Nephron (organoid): Measurements from ENCODE around the gene SLCO1B1.
"Not testable (repeated sequence)": the region's sequence is repeated elsewhere in the genome, so short reads cannot be mapped to it uniquely, and the experiment has no call there.

ENCODE experiments used
- H3K27ac Mint-ChIP-seq, 3 experiments: 2 replicates each; pipeline ENCODE4 v1.8.0; 2020; ENCODE audit warnings: mixed read lengths in 3 of 3, mild to moderate bottlenecking in 2 of 3, moderate library complexity in 1 of 3
- H3K27me3 Mint-ChIP-seq: 2 replicates; pipeline ENCODE4 v1.8.0; 2021; ENCODE audit warnings: low read depth, mild to moderate bottlenecking, moderate library complexity, mixed read lengths
- H3K36me3 Mint-ChIP-seq: 2 replicates; pipeline ENCODE4 v1.8.0; 2020; ENCODE audit warnings: low read depth, mixed read lengths
- H3K4me1 Mint-ChIP-seq: 2 replicates; pipeline ENCODE4 v1.8.0; 2020; ENCODE audit warnings: mixed read lengths
- H3K4me3 Mint-ChIP-seq, 3 experiments: 2 replicates each; pipeline ENCODE4 v1.8.0; 2020; ENCODE audit warnings: mild to moderate bottlenecking in 3 of 3, mixed read lengths in 3 of 3, moderate library complexity in 2 of 3
- H3K9me3 Mint-ChIP-seq: 2 replicates; pipeline ENCODE4 v1.8.0; 2020; ENCODE audit warnings: mixed read lengths
- TF ChIP-seq, protein P1 (sequence below), 3 experiments: fragments of 200-600 bp; sonication (generic); IDR thresholded peaks; one replicate each; pipeline ENCODE4 v1.5.0; 2021; ENCODE audit warnings: antibody characterized with exemption in 3 of 3; ENCODE audit not compliant: unreplicated experiment in 3 of 3

SLCO1B1 gene

DNA sequence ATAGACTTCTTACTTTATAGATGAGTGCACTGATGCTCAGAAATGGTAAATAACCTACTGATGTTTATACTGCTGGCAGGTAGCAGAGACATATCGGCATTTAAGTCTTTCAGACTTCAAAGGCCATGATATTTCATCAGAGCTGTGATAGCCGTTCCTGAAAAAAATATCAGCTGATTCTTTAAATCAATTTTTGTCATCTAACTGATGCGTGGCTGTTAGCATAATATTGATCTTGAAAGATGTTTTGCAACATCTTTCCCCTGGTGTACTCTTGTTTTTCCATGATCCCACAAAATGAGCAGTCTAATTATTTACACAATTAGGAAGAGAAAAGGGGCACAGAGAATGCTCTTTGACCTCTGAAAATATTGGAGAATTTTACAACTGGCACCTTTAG is 1.6 kb upstream of the SLCO1B1 start:
- TF ChIP-seq, protein P1, sequence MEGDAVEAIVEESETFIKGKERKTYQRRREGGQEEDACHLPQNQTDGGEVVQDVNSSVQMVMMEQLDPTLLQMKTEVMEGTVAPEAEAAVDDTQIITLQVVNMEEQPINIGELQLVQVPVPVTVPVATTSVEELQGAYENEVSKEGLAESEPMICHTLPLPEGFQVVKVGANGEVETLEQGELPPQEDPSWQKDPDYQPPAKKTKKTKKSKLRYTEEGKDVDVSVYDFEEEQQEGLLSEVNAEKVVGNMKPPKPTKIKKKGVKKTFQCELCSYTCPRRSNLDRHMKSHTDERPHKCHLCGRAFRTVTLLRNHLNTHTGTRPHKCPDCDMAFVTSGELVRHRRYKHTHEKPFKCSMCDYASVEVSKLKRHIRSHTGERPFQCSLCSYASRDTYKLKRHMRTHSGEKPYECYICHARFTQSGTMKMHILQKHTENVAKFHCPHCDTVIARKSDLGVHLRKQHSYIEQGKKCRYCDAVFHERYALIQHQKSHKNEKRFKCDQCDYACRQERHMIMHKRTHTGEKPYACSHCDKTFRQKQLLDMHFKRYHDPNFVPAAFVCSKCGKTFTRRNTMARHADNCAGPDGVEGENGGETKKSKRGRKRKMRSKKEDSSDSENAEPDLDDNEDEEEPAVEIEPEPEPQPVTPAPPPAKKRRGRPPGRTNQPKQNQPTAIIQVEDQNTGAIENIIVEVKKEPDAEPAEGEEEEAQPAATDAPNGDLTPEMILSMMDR (IDR thresholded peaks at IDR 0.05; ENCODE audit: unreplicated experiment in 3 of 3), result no peak
- no peaks in the 10 kb centered on the region for H3K4me1 Mint-ChIP-seq
- no peaks in the 10 kb centered on the region for H3K27me3 Mint-ChIP-seq
- H3K27ac Mint-ChIP-seq, result no peak overlapping the region
- H3K36me3 Mint-ChIP-seq, result no peaks in the 10 kb centered on the region
- H3K9me3 Mint-ChIP-seq, result peaks cover 4% of the 10 kb centered on the region
- H3K4me3 Mint-ChIP-seq, result no peak overlapping the region

- no peaks in the 10 kb centered on the region for H3K27me3 Mint-ChIP-seq
- H3K36me3 Mint-ChIP-seq, result no peaks in the 10 kb centered on the region
- peaks cover 4% of the 10 kb centered on the region for H3K9me3 Mint-ChIP-seq
- no peak overlapping the region for H3K4me3 Mint-ChIP-seq
- H3K4me1 Mint-ChIP-seq, result no peaks in the 10 kb centered on the region
- no peak overlapping the region for H3K27ac Mint-ChIP-seq
- TF ChIP-seq, protein P1 (IDR thresholded peaks at IDR 0.05; ENCODE audit: unreplicated experiment in 3 of 3), result no peak
Measured at GRCh38 chr12:21129906-21130305, 1.1 kb upstream of the SLCO1B1 start.

DNA sequence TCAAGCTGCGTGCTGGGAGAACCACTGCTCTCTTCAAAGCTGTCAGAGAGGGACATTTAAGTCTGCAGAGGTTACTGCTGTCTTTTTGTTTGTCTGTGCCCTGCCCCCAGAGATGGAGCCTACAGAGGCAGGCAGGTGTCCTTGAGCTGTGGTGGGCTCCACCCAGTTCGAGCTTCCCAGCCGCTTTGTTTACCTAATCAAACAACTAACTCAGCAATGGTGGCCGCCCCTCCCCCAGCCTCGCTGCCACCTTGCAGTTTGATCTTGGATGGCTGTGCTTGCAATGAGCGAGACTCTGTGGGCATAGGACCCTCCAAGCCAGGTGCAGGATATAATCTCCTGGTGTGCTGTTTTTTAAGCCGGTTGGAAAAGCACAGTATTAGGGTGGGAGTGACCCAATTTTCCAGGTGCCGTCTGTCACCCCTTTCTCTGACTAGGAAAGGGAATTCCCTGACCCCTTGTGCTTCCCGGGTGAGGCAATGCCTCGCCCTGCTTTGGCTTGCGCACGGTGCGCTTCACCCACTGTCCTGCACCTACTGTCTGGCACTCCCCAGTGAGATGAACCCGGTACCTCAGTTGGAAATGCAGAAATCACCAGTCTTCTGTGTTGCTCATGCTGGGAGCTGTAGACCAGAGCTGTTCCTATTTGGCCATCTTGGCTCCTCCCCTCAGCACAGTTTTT is 6.5 kb downstream of the SLCO1B1 start:
- not testable (repeated sequence) for H3K4me1 Mint-ChIP-seq

DNA sequence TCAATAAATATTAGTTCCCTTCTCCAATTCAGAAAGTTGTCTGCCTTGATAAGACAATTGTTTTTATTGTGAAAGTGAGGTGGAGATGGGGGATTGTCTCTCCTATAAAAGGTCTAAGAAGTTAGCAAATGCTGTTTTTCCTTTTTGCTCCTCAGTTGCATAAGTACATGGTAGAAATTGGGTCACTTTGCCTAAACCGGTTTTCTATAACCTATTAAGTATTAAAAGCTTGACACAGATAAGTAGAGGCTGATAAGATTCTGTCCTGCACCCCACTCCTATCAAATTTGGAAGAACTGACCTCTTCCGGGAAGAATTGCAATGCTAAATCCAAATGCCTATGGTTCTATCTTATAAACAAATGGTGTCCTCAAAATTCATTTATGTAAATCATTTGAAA is 7.0 kb downstream of the SLCO1B1 start:
- H3K4me3 Mint-ChIP-seq, result no peak overlapping the region
- peaks cover 7% of the 10 kb centered on the region for H3K9me3 Mint-ChIP-seq
- no peaks in the 10 kb centered on the region for H3K27me3 Mint-ChIP-seq
- TF ChIP-seq, protein P1 (IDR thresholded peaks at IDR 0.05; ENCODE audit: unreplicated experiment in 3 of 3), result no peak
- H3K4me1 Mint-ChIP-seq, result no peaks in the 10 kb centered on the region
- no peak overlapping the region for H3K27ac Mint-ChIP-seq
- H3K36me3 Mint-ChIP-seq, result no peaks in the 10 kb centered on the region

More for the DNA sequence above, 6.5 kb downstream of the SLCO1B1 start:
- not testable (repeated sequence) for H3K27me3 Mint-ChIP-seq, H3K36me3 Mint-ChIP-seq, H3K4me3 Mint-ChIP-seq, H3K27ac Mint-ChIP-seq, H3K9me3 Mint-ChIP-seq

GRCh38 chr12:21144309-21144708 is 13.3 kb downstream of the SLCO1B1 start:
- Mint-ChIP-seq H3K27me3 (no peaks in the 10 kb centered on the region), H3K4me3 (no peak overlapping the region), H3K4me1 (no peaks in the 10 kb centered on the region), H3K27ac (no peak overlapping the region), H3K36me3 (no peaks in the 10 kb centered on the region), H3K9me3 (no peaks in the 10 kb centered on the region)
- TF ChIP-seq, protein P1 (IDR thresholded peaks at IDR 0.05; ENCODE audit: unreplicated experiment in 3 of 3), result no peak

DNA sequence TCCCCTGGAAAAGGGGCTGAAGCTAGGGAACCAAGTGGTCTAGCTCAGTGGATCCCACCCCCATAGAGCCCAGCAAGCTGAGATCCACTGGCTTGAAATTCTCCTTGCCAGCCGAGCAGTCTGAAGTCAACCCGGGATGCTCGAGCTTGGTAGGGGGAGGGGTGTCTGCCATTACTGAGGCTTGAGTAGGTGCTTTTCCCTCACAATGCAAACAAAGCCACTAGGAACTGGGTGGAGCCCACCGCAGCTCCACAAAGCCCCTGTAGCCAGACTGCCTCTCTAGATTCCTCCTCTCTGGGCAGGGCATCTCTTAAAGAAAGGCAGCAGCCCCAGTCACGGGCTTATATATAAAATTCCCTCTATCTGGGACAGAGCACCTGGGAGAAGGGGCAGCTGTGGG is 18.9 kb downstream of the SLCO1B1 start:
- not testable (repeated sequence) for H3K27me3 Mint-ChIP-seq, H3K4me3 Mint-ChIP-seq, H3K9me3 Mint-ChIP-seq, H3K36me3 Mint-ChIP-seq, H3K4me1 Mint-ChIP-seq, H3K27ac Mint-ChIP-seq

GRCh38 chr12:21151184-21151583 is 20.2 kb downstream of the SLCO1B1 start:
- no peaks in the 10 kb centered on the region for H3K27me3 Mint-ChIP-seq
- H3K9me3 Mint-ChIP-seq, result no peaks in the 10 kb centered on the region
- no peaks in the 10 kb centered on the region for H3K4me1 Mint-ChIP-seq
- H3K36me3 Mint-ChIP-seq, result no peaks in the 10 kb centered on the region
- TF ChIP-seq, protein P1 (IDR thresholded peaks at IDR 0.05; ENCODE audit: unreplicated experiment in 3 of 3), result no peak
- no peak overlapping the region for H3K4me3 Mint-ChIP-seq
- no peak overlapping the region for H3K27ac Mint-ChIP-seq
